GM20431 (cell line): ENCODE measurements around the gene SPRY2.
"Not testable (repeated sequence)": the region's sequence is repeated elsewhere in the genome, so short reads cannot be mapped to it uniquely, and the experiment has no call there.

ENCODE experiments used
- in situ Hi-C: fragments of 300-500 bp; cut with MseI, MboI; formaldehyde crosslinking; loops from one replicate; pipeline ENCODE4 v1.15.0; 2020; ENCODE audit warnings: low sequenced_read_pairs; ENCODE audit not compliant: unreplicated experiment

Gene SPRY2

DNA sequence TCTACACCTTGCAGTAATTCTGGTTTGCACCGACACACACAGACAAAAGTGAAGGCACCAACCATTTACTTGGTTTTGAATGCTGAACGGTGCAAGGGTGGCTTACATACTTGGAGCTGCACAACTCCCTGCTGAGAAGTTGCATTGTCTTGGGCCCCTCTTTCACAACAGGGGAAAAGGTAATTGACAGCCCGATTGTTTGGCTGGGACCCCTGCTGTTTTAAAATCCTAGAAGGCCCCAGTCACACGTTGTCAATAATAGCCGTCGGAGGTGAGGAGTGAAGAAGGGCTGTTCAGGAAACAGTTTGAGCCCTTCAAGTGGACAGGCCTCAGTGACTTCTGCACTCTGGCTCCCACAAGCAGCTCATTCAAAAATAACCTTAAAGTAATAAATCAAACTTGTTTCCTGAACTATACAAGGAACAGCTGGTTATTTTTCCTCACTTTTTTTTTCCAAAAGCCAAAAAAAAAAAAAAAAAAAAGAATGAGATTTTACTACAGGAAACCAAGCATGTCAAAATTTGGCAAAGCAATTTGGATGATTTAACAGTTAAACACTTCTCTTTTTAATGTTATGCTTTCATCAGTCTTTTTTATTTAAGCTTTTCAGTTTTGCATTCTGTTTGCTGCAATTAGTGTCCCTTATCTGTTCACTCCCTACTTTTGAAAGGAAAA lies 19.0 kb upstream of the SPRY2 start:
- in situ Hi-C loops = loop anchor here (25.0 kb wide), 1 partner anchor 673 kb away; no protein-coding TSS in a partner anchor

DNA sequence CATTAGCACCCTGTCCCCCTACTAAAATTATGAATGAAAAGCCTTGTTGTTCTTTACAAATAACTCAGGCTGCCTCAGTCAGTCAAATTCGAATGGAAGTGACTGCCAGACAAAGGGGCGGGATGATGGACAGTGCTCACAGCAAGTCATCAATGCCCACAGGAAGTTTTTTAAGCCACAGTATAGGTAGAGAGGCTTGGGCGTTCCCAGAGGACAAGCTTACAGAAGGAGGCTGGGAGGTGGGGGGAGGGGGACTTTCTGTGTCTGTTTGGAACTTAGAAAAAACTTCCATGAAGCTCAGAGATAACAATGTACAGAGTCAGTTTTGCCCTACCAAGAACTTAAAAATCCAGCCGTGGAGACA lies 18.5 kb upstream of the SPRY2 start:
- in situ Hi-C loops = loop anchor here (25.0 kb wide), 1 partner anchor 672 kb away; no protein-coding TSS in a partner anchor

DNA sequence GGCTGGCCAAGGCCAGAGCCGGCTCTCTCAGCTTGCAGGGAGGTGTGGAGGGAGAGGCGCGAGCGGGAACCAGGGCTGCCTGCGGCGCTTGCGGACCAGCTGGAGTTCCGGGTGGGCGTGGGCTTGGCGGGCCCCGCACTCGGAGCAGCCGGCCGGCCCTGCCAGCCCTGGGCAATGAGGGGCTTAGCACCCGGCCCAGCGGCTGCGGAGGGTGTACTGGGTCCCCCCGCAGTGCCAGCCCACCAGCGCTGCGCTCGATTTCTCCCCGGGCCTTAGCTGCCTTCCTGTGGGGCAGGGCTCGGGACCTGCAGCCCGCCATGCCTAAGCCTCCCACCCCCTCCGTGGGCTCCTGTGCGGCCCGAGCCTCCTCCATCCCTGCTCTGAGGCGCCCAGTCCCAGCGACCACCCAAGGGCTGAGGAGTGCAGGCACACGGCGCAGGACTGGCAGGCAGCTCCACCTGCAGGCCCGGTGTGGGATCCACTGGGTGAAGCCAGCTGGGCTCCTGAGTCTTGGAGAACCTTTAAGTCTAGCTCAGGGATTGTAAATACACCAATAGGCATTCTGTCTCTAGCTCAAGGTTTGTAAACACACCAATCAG lies 14.7 kb upstream of the SPRY2 start:
- in situ Hi-C loops = loop anchor here (25.0 kb wide), 1 partner anchor 668 kb away; no protein-coding TSS in a partner anchor

DNA sequence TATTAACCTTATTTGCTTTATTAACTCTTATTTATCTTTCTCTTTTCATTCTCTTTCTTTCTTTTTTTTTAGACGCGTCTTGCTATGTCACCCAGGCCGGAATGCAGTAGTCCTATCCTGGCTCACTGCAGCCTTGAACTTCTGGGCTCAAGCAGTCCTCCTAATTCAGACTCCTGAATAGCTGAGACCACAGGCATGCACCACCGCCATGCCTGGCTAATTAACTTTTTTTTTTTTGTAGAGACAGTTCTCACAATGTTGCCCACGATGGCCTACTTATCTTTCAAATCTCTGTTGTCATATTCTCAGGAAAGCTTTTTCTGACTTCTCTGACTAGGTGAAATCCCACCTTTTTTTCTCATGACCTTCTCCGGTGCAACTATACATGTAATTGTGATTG lies 7.8 kb upstream of the SPRY2 start:
- in situ Hi-C loops = no loop called here

DNA sequence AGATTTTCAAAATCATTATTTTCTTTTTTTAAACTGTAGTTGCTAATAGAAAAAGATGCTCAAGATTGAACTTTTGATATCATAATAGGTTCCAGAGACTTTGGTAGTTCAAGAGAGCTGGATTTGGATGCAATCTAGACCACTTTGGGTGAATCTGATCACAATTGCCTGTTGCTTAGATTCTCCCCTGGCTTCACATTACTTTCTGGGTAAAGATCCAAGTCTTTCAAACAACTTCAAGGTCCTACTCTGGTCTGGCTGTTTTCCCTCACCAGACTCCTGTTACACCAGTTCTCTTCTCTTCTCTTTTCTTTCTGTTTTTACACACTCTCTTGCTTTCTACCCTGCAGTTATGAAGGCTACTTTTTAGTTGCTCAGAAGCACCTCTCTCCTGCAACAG lies 7.4 kb upstream of the SPRY2 start:
- in situ Hi-C loops = no loop called here

DNA sequence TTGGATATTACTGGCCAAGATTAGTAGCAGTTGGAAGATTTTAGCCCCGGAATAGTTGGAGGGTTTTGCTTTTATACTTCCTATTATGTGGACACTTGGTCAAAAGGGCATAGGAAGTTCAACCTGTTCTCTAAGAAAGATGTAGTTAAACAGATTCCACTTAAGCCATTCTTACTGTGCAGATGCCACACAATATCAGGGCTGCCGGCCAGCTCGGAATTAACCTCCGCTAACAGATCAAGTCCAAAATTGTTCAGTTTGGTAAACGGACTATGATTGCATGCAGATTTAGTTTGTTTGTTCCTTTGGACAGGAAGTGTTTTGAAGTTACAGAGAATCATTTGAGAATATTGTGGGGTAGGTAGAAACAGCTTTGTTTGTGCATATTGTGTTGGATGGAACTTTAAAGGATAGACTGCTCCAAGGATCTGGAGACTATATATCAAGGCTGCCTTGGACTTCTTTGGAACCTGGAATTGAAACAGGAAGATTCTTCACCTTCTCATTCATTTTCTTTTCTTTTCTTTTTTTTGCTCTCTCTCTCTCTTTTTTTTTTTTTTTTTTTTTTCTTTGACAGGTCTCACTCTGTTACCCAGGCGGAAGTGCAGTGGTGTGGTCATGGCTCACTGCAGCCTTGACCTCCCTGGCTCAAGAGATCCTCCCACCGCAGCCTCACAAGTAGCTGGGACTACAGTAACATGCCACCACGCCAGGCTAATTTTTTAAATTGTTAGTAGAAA lies 5.0 kb upstream of the SPRY2 start:
- in situ Hi-C loops = no loop called here

DNA sequence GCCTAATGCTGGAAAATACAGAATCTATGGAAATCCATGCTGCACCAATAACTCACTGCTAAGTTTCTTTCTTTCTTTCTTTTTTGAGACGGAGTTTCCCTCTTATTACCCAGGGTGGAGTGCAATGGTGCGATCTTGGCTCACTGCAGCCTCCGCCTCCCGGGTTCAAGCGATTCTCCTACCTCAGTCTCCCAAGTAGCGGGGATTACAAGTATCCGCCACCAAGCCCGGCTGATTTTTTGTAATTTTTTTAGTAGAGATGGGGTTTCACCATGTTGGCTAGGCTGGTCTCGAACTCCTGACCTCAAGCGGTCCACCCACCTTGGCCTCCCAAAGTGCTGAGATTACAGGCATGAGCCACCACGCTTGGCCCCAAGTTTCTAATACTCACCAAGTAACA lies 3.1 kb upstream of the SPRY2 start:
- in situ Hi-C loops = not testable (repeated sequence)

DNA sequence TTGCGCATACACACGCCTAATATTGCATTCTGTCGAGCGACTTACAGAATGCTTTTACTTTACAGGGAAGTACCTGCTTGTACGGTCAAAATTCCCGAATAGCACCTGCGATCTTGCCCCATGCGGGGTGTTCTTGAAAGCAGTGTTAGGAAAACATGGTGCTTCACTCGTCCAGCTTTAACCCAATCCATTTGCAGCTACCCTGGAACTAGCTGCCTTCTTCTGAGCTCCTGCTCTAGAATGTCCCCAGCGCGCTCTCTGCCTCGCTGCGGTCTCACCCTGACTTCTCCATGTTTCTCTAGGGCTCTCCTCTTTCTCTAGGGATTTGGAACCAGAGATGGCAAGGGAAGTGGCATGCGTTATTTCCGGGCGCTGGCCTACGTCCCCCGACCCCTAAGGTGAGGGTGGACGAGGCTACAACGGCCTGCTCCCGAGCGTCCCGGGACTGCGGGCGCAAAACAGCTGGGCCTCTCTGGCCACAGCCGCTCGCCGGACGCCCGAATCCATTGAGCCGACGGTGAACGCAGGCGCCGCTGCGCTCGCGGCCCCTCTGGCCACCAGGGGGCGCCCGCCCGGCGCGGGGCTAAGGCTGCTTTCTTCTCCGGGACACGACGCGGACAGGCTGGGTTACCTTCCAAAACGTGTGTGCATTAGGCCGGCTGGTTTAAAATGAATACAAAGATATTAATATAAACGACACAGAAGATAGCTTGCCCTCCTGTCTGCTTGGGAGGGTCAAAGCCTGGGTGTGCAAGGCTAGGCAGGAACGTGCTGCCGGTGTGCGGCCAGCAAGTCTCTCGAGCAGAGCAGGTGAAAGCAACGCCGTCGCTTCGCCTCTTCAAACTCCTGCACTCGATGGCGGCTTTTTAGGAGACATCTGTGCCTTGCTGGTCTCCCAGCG lies 1.8 kb upstream of the SPRY2 start:
- in situ Hi-C loops = no loop called here

DNA sequence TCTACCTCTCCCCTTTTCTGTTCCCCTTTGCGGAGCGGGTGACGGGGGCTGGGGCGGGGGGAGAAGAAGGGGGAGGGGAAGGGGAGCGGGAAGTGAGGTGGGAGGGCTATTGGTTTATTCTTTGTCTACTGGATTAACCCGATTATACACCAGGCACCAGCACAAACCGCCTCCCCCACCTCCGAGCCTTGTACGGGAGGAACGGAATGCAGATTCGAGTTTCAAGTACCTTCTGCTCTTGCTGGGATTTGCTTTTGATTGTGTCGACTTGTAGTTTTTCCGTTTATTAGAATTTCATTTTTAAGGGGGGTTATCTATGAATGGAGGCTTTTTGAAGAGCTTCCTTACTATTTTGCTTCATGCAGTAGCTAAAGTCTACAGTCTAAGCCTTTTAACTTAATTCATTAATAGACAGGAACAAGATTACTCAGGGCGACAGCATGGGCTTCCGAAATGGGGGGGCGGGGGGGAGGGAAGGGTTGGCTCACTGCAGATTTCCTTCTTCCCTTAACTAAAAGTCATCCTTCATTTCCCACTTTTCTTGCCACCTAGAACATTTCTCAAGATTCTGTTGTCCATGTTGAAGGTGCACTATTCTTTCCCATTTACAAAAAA lies 937 bp upstream of the SPRY2 start:
- in situ Hi-C loops = no loop called here

DNA sequence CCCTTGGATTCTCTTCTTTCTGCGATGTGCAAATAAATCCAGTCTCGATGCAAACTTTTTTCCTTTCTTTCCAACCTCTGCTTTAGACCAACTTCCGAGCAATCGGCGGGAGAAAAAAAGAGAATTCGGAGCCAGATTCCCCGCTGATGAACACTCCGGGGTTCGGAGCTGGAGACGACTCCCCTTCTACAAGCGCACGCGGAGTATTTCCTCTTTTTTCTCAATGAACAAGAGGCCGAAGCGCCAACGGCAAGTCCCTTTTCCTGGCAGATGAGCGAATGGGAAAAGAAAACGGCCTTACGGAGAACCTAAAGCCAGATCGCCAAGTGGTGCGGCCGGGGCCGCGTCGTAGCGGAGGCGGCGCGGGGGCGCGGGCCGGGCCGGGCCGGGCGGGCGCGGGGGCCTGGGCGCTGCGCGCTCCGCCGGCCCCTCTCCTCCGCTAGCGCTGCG lies 250 bp downstream of the SPRY2 start:
- in situ Hi-C loops = no loop called here

DNA sequence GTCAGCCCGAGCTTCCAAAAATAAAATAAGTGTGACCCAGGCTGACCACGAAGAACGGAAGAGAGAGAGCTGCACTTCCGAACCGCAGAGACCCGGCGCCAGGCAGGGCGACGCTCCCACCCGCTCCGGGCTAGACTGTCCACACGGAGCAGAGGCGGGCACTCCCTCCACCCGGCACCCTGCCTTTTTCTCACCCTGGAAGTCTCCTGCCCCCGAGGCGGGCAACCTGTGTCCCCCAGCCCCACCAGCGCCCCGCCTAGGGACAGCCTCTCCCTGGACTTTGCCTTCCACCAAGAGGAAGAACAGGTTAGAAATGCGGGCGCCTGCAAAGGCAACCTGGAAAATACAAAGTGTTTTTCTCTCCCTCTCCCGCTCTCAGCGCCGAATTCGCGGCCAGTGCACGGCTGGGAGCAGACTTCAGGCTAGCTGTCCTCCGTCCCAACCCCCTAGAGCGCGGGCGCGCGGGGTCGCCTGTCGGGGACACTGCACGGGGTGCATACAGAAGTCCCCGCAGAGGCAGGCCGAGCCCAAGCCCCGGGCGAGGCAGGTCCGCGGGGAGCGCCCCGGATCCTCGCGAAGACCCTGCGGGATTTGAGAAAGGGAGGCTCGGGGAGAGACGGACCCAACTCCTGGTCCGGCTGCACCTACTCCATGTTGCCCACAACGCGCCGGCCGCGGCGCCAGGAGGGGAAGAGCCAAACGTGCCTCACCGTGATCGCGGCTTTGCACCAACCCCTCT lies 845 bp downstream of the SPRY2 start:
- in situ Hi-C loops = no loop called here

DNA sequence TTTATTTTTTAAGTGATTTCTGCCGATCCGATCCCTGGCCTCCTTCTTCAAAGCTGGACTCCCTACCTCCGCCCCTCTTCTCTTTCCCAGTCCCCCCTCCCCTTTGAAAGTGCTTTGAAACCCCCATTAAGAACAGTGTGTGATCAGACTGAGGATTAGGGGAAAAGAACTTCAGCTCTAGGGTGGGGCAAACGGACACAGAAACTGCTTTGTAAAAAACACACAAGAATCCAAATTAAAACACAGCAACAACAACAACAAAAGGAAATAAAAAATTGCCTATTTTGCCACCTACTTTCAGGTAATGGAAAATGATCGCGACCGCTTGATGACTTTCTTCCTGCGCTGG lies 1.4 kb downstream of the SPRY2 start:
- in situ Hi-C loops = no loop called here

DNA sequence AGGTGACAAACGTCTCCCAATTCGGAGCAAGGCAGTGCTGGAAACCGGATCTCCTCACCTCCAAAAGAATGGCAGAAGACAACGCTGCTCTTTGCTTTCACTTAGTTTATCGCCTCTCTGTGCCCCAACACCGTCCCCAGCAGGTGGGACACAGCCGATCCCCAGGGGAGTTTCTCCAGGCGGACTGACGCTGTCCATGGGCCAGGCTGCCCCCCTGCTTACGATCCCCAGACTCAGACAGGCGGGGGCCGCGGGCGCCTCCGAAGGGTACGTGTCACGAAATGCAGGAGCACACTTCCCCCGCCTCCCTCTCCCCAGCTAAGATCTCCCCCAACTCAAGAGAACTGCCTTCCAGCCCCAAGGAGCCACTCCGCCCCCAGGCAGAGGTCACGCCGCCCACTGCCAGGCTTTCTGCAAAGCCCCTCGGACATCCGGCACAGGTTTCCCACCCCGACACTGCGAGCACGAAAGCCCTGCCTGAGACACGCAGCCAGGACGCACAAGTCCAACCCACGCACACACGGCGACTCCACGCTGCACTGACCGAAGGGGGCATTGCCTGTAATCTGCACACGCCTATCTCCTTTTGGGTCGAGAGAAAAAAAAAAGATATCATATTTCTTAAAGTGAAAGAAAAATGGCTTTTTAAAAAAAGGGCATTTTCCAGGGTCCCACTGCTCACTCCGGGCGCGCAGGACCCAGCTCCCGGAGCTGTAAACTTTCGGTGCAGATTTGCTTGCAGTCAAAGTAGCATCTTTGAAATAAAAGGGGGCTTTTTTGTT lies 2.0 kb downstream of the SPRY2 start:
- in situ Hi-C loops = no loop called here

DNA sequence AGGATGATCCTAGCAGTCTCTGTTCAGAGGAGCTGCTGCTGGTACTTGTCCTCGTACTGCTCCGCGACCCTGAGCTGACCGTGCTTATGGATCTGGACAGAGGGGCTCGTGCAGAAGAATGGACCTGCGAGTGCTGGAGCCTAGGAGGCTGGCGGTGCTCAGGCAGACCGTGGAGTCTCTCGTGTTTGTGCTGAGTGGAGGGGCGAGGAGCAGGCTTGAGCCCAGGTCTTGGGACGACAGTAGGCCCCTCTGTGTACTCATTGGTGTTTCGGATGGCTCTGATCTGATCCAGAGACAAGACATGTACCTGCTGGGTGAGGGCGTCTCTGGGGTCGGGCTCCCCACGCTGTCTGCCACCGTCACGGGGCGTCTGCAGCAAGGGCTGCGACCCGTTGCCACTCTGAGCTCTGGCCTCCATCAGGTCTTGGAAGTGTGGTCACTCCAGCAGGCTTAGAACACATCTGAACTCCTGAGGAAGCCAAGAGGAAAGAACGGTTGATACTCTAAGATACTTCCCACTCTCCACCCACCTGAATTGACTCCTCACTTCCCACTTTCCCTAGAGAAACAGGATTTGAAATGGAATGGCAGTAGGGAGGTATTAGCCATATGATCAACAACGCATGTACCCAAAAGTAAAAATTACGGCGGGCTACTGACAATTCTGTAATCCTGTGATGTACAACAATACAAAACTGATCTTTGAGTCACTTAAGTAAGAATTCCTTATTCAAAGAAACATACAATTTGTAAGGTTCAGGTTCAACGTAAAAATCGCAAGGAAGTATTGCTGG lies 3.4 kb downstream of the SPRY2 start:
- in situ Hi-C loops = no loop called here

DNA sequence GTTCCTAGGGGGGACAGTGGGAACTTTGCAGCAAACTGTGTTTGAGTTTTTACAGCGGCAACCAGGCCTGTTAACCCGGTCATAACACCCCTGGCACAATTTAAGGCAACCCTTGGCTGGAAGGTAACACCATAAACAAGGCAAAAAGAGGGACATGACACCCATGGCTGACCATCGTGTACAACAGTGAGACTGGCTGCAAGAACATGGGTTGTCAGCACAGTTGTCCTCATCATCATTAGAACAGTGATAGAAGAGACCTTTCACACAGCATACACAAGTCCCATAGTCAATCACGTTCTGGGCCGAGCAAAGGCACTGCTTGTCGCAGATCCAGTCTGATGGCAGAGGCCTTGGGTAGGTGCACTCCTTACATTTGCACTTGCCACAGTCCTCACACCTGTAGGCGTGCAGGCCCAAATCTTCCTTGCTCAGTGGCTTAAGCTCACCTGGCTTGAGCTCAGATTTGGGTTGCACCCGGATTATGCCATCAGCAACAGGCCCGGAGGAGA lies 4.1 kb downstream of the SPRY2 start:
- in situ Hi-C loops = no loop called here

DNA sequence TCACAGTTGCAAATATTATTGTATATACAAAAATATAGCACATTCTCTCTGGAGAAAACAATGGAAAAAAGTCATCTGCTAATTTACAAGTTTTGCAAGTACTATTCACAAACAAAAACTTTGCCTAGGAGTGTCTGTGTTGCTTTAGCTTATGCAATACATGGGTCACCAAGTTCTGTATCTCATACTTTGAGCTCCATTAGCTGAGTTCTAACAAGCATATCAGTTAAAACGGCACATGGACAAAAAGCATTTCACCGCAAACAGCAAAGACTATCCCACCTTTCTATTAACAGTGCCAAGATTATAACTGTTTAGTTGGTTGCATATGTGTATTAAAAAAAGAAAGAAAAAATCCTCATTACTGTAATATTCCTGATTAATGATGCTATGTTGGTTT lies 4.6 kb downstream of the SPRY2 start:
- in situ Hi-C loops = no loop called here

DNA sequence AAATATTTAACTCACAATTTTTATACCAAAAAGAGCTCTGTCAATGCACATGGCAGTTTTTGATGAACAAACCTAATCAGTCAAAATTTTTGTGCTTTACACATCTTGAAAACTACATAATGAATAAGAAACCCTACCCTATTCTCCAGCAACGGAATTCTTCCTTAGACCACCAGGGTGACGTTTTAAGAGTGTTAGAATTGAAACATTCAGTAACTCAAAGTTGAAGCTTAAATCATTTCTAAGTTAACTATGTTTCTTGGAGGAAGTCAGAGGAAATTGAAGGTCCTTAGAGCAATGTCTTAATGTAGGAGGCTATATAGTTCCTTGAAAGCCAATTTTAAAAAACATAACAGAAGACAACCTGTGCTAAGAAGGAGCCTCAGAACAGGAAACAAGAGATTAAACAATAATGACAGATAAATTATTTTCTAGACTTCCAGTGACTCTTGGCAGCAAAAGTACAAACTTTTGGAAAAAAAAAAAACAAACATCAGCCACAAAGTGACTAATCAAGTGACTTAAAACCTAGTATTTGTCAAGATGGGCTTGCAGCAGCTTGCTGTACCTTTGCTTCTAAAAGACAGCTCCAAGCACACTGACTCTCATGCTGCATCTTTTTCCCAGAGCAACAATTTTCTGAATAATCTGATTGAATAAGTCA lies 6.2 kb downstream of the SPRY2 start:
- in situ Hi-C loops = no loop called here
